Body of pancreas (tissue), 4 donors: ENCODE data around the gene USH1G.
"Not testable (repeated sequence)": the region's sequence is repeated elsewhere in the genome, so short reads cannot be mapped to it uniquely, and the experiment has no call there.

Source experiments
- POLR2A ChIP-seq, 3 donors: fragments of 450-650 bp; IDR thresholded peaks; one replicate each; pipeline ENCODE4 v1.6.1; 2016; ENCODE audit warnings: antibody characterized with exemption in 3 of 3, mild to moderate bottlenecking in 2 of 3
- TF ChIP-seq, protein P1 (sequence below), 7 experiments: fragments of 450-650 bp in 4 of 7; fragments of 200-600 bp in 3 of 7; sonication (generic) in 3 of 7; IDR thresholded peaks; one replicate each; pipeline ENCODE4 v1.5.1; 2016 to 2019; ENCODE audit warnings: antibody characterized with exemption in 7 of 7

DNA sequence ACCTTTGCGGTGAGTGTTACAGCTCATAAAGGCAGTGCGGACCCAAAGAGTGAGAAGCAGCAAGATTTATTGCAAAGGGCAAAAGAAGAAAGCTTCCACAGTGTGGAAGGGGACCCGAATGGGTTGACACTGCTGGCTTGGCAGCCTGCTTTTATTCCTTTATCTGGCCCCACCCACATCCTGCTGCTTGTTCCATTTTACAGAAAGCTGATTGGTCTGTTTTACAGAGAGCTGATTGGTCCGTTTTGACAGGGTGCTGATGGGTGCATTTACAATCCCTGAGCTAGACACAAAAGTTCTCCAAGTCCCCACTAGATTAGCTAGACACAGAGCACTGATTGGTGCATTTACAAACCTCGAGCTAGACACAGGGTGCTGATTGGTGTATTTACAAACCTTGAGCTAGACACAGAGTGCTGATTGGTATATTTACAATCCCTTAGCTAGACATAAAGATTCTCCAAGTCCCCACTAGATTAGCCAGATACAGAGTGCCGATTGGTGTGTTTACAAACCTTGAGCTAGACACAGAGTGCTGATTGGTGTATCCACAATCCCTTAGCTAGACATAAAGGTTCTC is 16.8 kb downstream of the USH1G start:
- TF ChIP-seq, protein P1, sequence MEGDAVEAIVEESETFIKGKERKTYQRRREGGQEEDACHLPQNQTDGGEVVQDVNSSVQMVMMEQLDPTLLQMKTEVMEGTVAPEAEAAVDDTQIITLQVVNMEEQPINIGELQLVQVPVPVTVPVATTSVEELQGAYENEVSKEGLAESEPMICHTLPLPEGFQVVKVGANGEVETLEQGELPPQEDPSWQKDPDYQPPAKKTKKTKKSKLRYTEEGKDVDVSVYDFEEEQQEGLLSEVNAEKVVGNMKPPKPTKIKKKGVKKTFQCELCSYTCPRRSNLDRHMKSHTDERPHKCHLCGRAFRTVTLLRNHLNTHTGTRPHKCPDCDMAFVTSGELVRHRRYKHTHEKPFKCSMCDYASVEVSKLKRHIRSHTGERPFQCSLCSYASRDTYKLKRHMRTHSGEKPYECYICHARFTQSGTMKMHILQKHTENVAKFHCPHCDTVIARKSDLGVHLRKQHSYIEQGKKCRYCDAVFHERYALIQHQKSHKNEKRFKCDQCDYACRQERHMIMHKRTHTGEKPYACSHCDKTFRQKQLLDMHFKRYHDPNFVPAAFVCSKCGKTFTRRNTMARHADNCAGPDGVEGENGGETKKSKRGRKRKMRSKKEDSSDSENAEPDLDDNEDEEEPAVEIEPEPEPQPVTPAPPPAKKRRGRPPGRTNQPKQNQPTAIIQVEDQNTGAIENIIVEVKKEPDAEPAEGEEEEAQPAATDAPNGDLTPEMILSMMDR (IDR thresholded peaks at IDR 0.05) = not testable (repeated sequence)
- TF ChIP-seq POLR2A (IDR thresholded peaks at IDR 0.05) = not testable (repeated sequence)
